Measurements from ENCODE around the gene KLHDC8B.

The KLHDC8B gene

DNA sequence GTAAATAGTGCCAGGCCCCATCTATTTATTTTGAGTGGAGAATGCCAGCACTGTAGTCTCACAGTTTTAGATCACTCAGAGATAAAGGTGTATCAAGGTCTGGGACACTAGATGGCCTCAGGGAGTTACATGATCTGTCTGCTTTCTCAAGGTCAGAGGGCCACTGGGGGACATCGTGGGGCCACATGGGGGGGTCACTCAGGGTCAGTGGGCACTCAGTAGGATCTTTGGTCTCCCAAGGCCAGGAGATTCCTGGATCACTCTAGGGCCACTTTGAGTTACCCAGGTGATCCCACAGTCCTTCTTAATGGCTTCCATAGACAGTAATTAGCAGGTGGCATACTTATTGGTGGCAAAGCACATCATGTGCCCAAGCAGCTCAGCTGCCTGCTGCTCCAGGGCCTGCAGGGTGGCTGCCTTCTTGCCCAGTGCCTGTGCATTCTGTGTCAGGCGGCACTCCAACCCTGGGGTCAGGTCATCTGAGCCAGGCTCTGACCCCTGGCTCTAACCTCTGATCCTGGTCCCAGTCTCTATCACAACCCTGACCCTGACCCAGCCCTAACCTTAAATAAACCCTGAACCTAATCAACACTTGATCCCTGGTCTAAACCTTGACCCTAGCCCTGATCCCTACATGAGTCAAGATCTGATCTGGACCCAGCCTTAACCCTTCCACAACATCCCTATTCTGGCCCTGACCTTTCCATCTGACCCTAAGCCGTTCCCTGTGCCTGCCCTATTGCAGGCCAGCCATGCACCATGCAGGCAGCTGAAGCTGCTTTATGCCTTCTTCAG lies 36.7 kb upstream of the KLHDC8B start:
- H3K4me3 ChIP-seq (ENCODE audit: control insufficient read depth, low read depth, low read length), result no peak overlapping the region
- TF ChIP-seq, protein P1, sequence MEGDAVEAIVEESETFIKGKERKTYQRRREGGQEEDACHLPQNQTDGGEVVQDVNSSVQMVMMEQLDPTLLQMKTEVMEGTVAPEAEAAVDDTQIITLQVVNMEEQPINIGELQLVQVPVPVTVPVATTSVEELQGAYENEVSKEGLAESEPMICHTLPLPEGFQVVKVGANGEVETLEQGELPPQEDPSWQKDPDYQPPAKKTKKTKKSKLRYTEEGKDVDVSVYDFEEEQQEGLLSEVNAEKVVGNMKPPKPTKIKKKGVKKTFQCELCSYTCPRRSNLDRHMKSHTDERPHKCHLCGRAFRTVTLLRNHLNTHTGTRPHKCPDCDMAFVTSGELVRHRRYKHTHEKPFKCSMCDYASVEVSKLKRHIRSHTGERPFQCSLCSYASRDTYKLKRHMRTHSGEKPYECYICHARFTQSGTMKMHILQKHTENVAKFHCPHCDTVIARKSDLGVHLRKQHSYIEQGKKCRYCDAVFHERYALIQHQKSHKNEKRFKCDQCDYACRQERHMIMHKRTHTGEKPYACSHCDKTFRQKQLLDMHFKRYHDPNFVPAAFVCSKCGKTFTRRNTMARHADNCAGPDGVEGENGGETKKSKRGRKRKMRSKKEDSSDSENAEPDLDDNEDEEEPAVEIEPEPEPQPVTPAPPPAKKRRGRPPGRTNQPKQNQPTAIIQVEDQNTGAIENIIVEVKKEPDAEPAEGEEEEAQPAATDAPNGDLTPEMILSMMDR (IDR thresholded peaks at IDR 0.05; ENCODE audit: control insufficient read depth, insufficient read depth, low read depth, low read length, missing control alignments), result no peak
- no peak for DNase-seq (ENCODE audit: low read depth)

DNA sequence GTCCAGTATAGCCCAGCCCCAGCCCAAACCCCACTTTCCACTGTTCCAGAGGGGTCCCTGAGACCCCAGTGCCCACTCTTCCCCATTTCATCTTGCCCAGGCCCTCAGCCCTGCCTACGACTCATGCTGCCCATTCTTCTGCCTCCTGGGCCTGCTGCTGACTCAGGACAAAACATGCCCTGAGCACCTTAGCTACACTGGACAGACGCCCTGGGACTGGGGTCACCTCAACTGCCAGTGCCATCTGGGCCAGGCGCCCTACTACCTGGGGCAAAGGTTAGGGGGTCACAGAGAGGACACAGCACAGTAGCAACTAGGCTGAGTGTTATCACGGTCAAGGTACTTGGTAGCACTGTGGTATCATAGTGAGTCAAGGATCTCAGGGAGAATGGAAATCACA lies 35.9 kb upstream of the KLHDC8B start:
- TF ChIP-seq, protein P1 (IDR thresholded peaks at IDR 0.05; ENCODE audit: control insufficient read depth, insufficient read depth, low read depth, low read length, missing control alignments), result no peak
- H3K4me3 ChIP-seq (ENCODE audit: control insufficient read depth, low read depth, low read length), result no peak overlapping the region
- no peak for DNase-seq (ENCODE audit: low read depth)

DNA sequence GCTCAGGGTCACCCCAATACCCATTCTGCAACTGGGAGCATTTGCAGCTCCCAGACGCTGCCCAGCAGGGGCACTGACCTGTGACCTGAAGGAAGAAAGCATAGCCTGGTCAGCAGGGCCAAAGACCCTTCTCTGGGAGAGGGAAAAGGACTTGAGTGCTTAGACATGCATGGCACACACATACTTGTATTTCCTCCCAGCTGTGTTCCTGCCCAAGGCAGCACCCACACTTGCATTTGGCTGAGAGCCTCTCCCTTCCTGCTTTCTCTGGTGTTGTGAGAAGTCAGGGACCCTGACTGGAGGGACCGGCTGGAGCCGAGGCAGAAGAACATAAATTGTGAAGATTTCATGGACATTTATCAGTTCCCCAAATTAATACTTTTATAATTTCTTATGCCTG lies 31.3 kb upstream of the KLHDC8B start:
- DNase-seq (ENCODE audit: low read depth), result no peak
- TF ChIP-seq, protein P1 (IDR thresholded peaks at IDR 0.05; ENCODE audit: control insufficient read depth, insufficient read depth, low read depth, low read length, missing control alignments), result no peak
- no peak overlapping the region for H3K4me3 ChIP-seq (ENCODE audit: control insufficient read depth, low read depth, low read length)

DNA sequence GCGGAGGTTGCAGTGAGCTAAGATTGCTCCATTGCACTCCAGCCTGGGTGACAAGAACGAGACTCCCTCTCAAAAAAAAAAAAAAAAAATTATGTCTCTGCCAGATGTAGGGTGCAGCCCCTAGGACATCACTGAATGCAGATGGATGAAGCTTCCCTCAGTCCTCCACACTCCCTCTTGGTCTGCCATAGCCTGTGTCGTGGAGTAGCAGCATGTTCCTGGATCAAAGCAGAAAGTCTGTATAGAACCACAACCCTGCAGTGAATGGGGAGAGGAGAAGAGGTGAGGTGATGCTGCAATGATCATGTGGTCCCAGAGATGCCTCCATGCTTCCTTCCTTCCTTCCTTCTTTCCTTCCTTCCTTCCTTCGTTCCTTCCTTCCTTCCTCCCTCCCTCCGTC lies 23.2 kb upstream of the KLHDC8B start:
- TF ChIP-seq, protein P1 (IDR thresholded peaks at IDR 0.05; ENCODE audit: control insufficient read depth, insufficient read depth, low read depth, low read length, missing control alignments), result no peak
- DNase-seq (ENCODE audit: low read depth), result no peak
- H3K4me3 ChIP-seq (ENCODE audit: control insufficient read depth, low read depth, low read length), result no peak overlapping the region

DNA sequence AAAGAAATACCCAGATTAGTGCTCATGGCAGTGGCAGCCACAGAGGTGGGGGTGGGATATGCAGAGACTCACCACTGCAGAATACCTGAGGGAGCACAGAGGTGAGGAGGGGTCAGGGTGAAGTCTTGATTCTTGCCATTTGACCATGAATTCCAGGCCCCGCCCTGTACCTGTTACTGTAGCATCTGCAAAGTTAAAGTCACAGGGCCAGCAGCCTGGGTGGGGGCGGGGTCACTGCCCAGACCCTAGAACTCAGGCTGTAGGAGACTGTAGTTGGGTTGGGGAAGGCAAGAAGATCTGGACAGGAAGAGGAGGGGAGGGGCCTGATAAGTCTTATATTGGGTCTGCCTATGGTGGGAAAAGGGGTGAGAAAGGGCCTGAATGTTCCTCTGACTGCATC lies 19.8 kb upstream of the KLHDC8B start:
- TF ChIP-seq, protein P1 (IDR thresholded peaks at IDR 0.05; ENCODE audit: control insufficient read depth, insufficient read depth, low read depth, low read length, missing control alignments), result no peak
- no peak for DNase-seq (ENCODE audit: low read depth)
- no peak overlapping the region for H3K4me3 ChIP-seq (ENCODE audit: control insufficient read depth, low read depth, low read length)

DNA sequence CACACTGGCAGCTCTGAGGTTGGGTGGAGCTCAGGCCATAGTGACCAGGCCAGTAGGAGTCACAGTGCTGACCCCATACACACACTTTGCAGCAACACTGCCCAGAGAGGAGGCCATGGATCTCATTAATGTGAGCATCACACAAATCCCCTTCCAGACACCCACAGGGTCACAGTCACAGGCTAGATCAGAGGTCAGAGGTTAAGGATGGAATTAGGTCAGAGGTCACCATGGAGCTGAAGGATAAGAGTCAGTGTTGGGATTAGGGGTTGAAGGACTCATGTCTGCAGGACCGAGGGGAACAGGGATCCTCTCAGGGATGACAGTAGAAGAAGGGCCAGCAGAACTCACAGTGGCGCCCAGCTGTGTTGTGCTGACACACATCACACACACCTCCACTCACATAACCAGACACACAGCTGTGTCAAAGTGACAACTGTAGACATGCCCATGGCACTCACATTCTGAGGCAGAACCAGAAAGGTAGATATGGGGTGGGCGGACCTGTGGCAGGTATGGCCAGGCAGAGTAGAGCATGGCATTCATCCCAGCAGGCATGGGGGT lies 18.0 kb upstream of the KLHDC8B start:
- TF ChIP-seq, protein P1 (IDR thresholded peaks at IDR 0.05; ENCODE audit: control insufficient read depth, insufficient read depth, low read depth, low read length, missing control alignments), result no peak

More for the DNA sequence above, 18.0 kb upstream of the KLHDC8B start:
- H3K4me3 ChIP-seq (ENCODE audit: control insufficient read depth, low read depth, low read length), result no peak overlapping the region
- DNase-seq (ENCODE audit: low read depth), result no peak
